Peyer's patch (tissue), 4 donors: ENCODE results near the gene SHB.

ENCODE experiments used
- POLR2A ChIP-seq, 2 donors: fragments of 450-650 bp; IDR thresholded peaks; one replicate each; pipeline ENCODE4 v1.5.1; 2017; ENCODE audit warnings: antibody characterized with exemption in 2 of 2, mild to moderate bottlenecking in 2 of 2, moderate library complexity in 2 of 2
- TF ChIP-seq, protein P1 (sequence below), 6 experiments: fragments of 450-650 bp in 4 of 6; fragments of 200-600 bp in 2 of 6; sonication (generic) in 1 of 6; IDR thresholded peaks; one replicate each; pipeline ENCODE4 v1.5.1; 2017 to 2019; ENCODE audit warnings: antibody characterized with exemption in 6 of 6, mild to moderate bottlenecking in 3 of 6, moderate library complexity in 1 of 6

GRCh38 chr9:38044706-38045105 lies 24.3 kb downstream of the SHB start:
- TF ChIP-seq, protein P1, sequence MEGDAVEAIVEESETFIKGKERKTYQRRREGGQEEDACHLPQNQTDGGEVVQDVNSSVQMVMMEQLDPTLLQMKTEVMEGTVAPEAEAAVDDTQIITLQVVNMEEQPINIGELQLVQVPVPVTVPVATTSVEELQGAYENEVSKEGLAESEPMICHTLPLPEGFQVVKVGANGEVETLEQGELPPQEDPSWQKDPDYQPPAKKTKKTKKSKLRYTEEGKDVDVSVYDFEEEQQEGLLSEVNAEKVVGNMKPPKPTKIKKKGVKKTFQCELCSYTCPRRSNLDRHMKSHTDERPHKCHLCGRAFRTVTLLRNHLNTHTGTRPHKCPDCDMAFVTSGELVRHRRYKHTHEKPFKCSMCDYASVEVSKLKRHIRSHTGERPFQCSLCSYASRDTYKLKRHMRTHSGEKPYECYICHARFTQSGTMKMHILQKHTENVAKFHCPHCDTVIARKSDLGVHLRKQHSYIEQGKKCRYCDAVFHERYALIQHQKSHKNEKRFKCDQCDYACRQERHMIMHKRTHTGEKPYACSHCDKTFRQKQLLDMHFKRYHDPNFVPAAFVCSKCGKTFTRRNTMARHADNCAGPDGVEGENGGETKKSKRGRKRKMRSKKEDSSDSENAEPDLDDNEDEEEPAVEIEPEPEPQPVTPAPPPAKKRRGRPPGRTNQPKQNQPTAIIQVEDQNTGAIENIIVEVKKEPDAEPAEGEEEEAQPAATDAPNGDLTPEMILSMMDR (IDR thresholded peaks at IDR 0.05) = no peak
- TF ChIP-seq POLR2A (IDR thresholded peaks at IDR 0.05) = no peak
